Fibroblast of lung (primary cell): ENCODE data around the gene SCAPER.

ENCODE experiments used
- EZH2 ChIP-seq: IDR thresholded peaks from 2 replicates; pipeline ENCODE4 v1.5.1; 2012; ENCODE audit warnings: low read length, control low read depth, mild to moderate bottlenecking; ENCODE audit errors: missing control alignments
- TF ChIP-seq, protein P1 (sequence below), 2 donors: IDR thresholded peaks in 1 of 2; conservative IDR thresholded peaks in 1 of 2; 1 replicate in 1 of 2; 2 replicates in 1 of 2; pipeline ENCODE4 v1.5.1; 2011 to 2012; ENCODE audit warnings: low read length in 2 of 2, control low read depth in 1 of 2, inconsistent platforms in 1 of 2, low read depth in 1 of 2, mild to moderate bottlenecking in 1 of 2

DNA sequence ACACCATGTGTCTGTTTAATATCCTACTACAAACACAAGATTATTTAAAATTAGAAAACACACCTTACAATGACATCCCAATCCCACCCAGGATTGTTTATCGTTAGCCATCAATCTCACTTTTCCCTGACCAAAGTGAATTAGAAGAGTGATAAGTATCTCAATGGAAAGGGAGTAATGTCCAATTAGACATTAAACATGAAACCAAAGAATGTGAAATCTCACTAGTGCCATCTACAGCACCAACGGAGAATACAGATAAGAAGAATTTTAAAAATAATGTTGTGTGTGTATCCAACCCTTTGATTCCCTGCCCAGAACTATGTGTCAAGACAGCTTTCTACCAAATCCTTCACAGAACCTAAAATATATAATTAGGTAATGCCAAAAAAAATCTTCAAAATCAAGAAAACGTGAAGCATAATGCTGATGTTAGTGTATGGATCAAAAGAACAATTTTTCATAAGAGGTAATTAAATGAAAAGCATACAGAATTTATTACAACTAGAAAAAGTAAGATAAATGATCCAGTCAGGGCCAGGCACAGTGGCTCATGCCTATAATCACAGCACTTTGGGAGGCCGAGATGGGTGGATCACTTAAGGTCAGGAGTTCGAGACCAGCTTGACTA lies 64.2 kb downstream of the SCAPER start:
- TF ChIP-seq, protein P1, sequence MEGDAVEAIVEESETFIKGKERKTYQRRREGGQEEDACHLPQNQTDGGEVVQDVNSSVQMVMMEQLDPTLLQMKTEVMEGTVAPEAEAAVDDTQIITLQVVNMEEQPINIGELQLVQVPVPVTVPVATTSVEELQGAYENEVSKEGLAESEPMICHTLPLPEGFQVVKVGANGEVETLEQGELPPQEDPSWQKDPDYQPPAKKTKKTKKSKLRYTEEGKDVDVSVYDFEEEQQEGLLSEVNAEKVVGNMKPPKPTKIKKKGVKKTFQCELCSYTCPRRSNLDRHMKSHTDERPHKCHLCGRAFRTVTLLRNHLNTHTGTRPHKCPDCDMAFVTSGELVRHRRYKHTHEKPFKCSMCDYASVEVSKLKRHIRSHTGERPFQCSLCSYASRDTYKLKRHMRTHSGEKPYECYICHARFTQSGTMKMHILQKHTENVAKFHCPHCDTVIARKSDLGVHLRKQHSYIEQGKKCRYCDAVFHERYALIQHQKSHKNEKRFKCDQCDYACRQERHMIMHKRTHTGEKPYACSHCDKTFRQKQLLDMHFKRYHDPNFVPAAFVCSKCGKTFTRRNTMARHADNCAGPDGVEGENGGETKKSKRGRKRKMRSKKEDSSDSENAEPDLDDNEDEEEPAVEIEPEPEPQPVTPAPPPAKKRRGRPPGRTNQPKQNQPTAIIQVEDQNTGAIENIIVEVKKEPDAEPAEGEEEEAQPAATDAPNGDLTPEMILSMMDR (conservative IDR thresholded peaks at IDR 0.05 in 1 of 2, IDR thresholded peaks at IDR 0.05 in 1 of 2; ENCODE audit: low read depth in 1 of 2, low read length in 2 of 2), result peak; percentile 47 to 69
- TF ChIP-seq EZH2, result no peak
